ENCODE results near the gene DCST2. TPM values are rescaled to one million over a fixed set of nuclear protein-coding genes. Genes with fewer than 3 reads are reported as not detected.

Gene DCST2
- total RNA-seq, 3 donors from 2014 or later (not counting 1 experiment from before 2014, with no cell fraction given), result 0.30 to 0.92 (median 0.32) TPM

- no peaks in the 10 kb centered on the region for H3K36me3 Mint-ChIP-seq
- H3K27me3 ChIP-seq (ENCODE audit: control insufficient read depth, insufficient read depth, low read length), result no peaks in the 10 kb centered on the region
- H3K27ac ChIP-seq (ENCODE audit: low read length), result no peak overlapping the region
- H3K27me3 Mint-ChIP-seq (ENCODE audit: low read depth in 2 of 2), result peaks cover 0 to 2% of the 10 kb centered on the region in 2 donors
- no peaks in the 10 kb centered on the region for H3K9me3 Mint-ChIP-seq
- WGBS (ENCODE audit: insufficient coverage), result 77% methylated on average over 29 of the region's 29 CpGs
- intact Hi-C loops (cut with micrococcal nuclease), result loop anchor here (5.0 kb wide), 3 partner anchors 60 to 125 kb away; partner anchors contain the start of genes CKS1B, PMVK, SHC1 and ZBTB7B
- H3K36me3 ChIP-seq (ENCODE audit: control insufficient read depth, insufficient read depth, low read length), result peaks cover 13% of the 10 kb centered on the region
- no peak overlapping the region for H3K27ac Mint-ChIP-seq
- H3K4me1 ChIP-seq (ENCODE audit: control insufficient read depth, insufficient read depth, low read length), result peaks cover 33% of the 10 kb centered on the region
- H3K9me3 ChIP-seq (ENCODE audit: control insufficient read depth, insufficient read depth, low read length), result no peaks in the 10 kb centered on the region
- H3K4me3 Mint-ChIP-seq, result no peak overlapping the region
- no peak for TF ChIP-seq CTCF (IDR thresholded peaks at IDR 0.05)
- ATAC-seq (no peak), DNase-seq (no peak)
- no peak overlapping the region for H3K4me3 ChIP-seq (ENCODE audit: low read length)
- peaks cover 19 to 37% of the 10 kb centered on the region in 2 donors for H3K4me1 Mint-ChIP-seq
These were observed 28.6 kb upstream of the DCST2 start for GRCh38 chr1:155062151-155062686.

- Histone ChIP-seq H3K27me3 (ENCODE audit: control insufficient read depth, insufficient read depth, low read length) (no peaks in the 10 kb centered on the region), H3K27ac (ENCODE audit: low read length) (no peak overlapping the region), H3K36me3 (ENCODE audit: control insufficient read depth, insufficient read depth, low read length) (peaks cover 13% of the 10 kb centered on the region), H3K4me1 (ENCODE audit: control insufficient read depth, insufficient read depth, low read length) (peaks cover 33% of the 10 kb centered on the region), H3K4me3 (ENCODE audit: low read length) (no peak overlapping the region), H3K9me3 (ENCODE audit: control insufficient read depth, insufficient read depth, low read length) (no peaks in the 10 kb centered on the region)
- Mint-ChIP-seq H3K27ac (peak overlapping the region in 1 of 2 donors; percentile 66), H3K27me3 (ENCODE audit: low read depth in 2 of 2) (peaks cover 0 to 2% of the 10 kb centered on the region in 2 donors), H3K4me1 (peaks cover 19 to 37% of the 10 kb centered on the region in 2 donors), H3K36me3 (no peaks in the 10 kb centered on the region), H3K9me3 (no peaks in the 10 kb centered on the region), H3K4me3 (no peak overlapping the region)
- intact Hi-C loops (cut with micrococcal nuclease), result loop anchor here (1.0 to 5.0 kb wide), 5 partner anchors 16 to 503 kb away; partner anchors contain the start of genes CKS1B, PMVK, SHC1 and UBE2Q1
- peak; percentile 67 to 78 (median 67) for ATAC-seq
- DNase-seq, result peak; percentile 95 to 96
- WGBS (ENCODE audit: insufficient coverage), result 51% methylated on average over 14 of the region's 21 CpGs
- peak; percentile 93 for TF ChIP-seq CTCF (IDR thresholded peaks at IDR 0.05)
These were observed 28.0 kb upstream of the DCST2 start for GRCh38 chr1:155061381-155062150.

- ATAC-seq, result no peak
- Mint-ChIP-seq H3K27ac (no peak overlapping the region), H3K4me3 (no peak overlapping the region)
These were observed 27.2 kb upstream of the DCST2 start for GRCh38 chr1:155060736-155061135.

More at GRCh38 chr1:155060736-155061135, 27.2 kb upstream of the DCST2 start:
- H3K27me3 Mint-ChIP-seq (ENCODE audit: low read depth in 2 of 2), result peaks cover 0 to 2% of the 10 kb centered on the region in 2 donors
- no peaks in the 10 kb centered on the region for H3K9me3 Mint-ChIP-seq
- Histone ChIP-seq H3K27me3 (ENCODE audit: control insufficient read depth, insufficient read depth, low read length) (no peaks in the 10 kb centered on the region), H3K4me1 (ENCODE audit: control insufficient read depth, insufficient read depth, low read length) (peaks cover 33% of the 10 kb centered on the region), H3K9me3 (ENCODE audit: control insufficient read depth, insufficient read depth, low read length) (no peaks in the 10 kb centered on the region), H3K27ac (ENCODE audit: low read length) (no peak overlapping the region), H3K36me3 (ENCODE audit: control insufficient read depth, insufficient read depth, low read length) (peaks cover 18% of the 10 kb centered on the region), H3K4me3 (ENCODE audit: low read length) (no peak overlapping the region)
- no peak for TF ChIP-seq CTCF (IDR thresholded peaks at IDR 0.05)
- DNase-seq, result no peak
- H3K36me3 Mint-ChIP-seq, result no peaks in the 10 kb centered on the region
- 97% methylated on average over 8 of the region's 8 CpGs for WGBS (ENCODE audit: insufficient coverage)
- peaks cover 19 to 33% of the 10 kb centered on the region in 2 donors for H3K4me1 Mint-ChIP-seq
- intact Hi-C loops (cut with micrococcal nuclease), result loop anchor here (1.0 to 5.0 kb wide), 5 partner anchors 15 to 502 kb away; partner anchors contain the start of genes CKS1B, PMVK, SHC1 and UBE2Q1

Measured in natural killer cell (primary cell).